OCI-LY7 (cell line): ENCODE measurements around the gene SYNJ2. TPM values are rescaled to one million over a fixed set of nuclear protein-coding genes. Genes with fewer than 3 reads are reported as not detected.

Experiments
- BruUV-seq: library from RNA; stranded (reverse); fragments of 400-500 nt; replicated peaks from 2 replicates; lab custom pipeline; 2021; lab: Mats Ljungman, UMichigan
- CTCF ChIA-PET: fragments of 300-600 bp; sonication (Branson Sonifier 250); formaldehyde crosslinking; loops from one replicate; lab custom pipeline; 2022; ENCODE audit warnings: antibody characterized with exemption; ENCODE audit not compliant: unreplicated experiment; lab: Charles Lee
- POLR2A ChIA-PET: fragments of 300-600 bp; sonication (Branson Sonifier 250); formaldehyde crosslinking; loops from one replicate; lab custom pipeline; 2022; ENCODE audit warnings: antibody characterized with exemption; lab: Charles Lee
- DNase-seq: peaks from one replicate; pipeline ENCODE4 v3.0.0-alpha.2; 2015; ENCODE audit warnings: low spot score
- H2AFZ ChIP-seq: fragments of 200-600 bp; sonication (generic), shearing (Covaris generic); 2 replicates; pipeline ENCODE4 v1.6.1; 2014; ENCODE audit warnings: mild to moderate bottlenecking, antibody characterized with exemption, low read length, moderate library complexity
- H3K27ac ChIP-seq: fragments of 200-600 bp; sonication (generic); 2 replicates; pipeline ENCODE4 v1.5.1; 2014; ENCODE audit warnings: mixed run types, low read depth, mild to moderate bottlenecking, moderate library complexity, low read length, inconsistent platforms; ENCODE audit not compliant: poor library complexity, severe bottlenecking
- H3K36me3 ChIP-seq: fragments of 200-600 bp; sonication (generic); 2 replicates; pipeline ENCODE4 v1.6.1; 2014; ENCODE audit warnings: mild to moderate bottlenecking, antibody characterized with exemption, low read length, moderate library complexity, mixed read lengths; ENCODE audit not compliant: insufficient read depth
- H3K4me1 ChIP-seq: fragments of 200-600 bp; sonication (generic); 2 replicates; pipeline ENCODE4 v1.5.1; 2014; ENCODE audit warnings: mild to moderate bottlenecking, low read length; ENCODE audit not compliant: insufficient read depth, poor library complexity, severe bottlenecking
- H3K4me2 ChIP-seq: fragments of 200-600 bp; sonication (generic); 2 replicates; pipeline ENCODE4 v1.6.1; 2014; ENCODE audit warnings: mild to moderate bottlenecking, low read length
- H3K4me3 ChIP-seq: fragments of 200-600 bp; sonication (generic); 2 replicates; pipeline ENCODE4 v1.5.1; 2014; ENCODE audit warnings: mild to moderate bottlenecking, low read depth, low read length; ENCODE audit not compliant: poor library complexity, severe bottlenecking
- H3K79me2 ChIP-seq: fragments of 200-600 bp; sonication (generic); 2 replicates; pipeline ENCODE4 v1.6.1; 2016; ENCODE audit warnings: low read depth, mild to moderate bottlenecking, low read length, moderate library complexity, mixed read lengths; ENCODE audit not compliant: insufficient read depth
- H3K9me2 ChIP-seq: fragments of 200-600 bp; sonication (generic); 2 replicates; pipeline ENCODE4 v1.6.1; 2016; ENCODE audit warnings: mild to moderate bottlenecking, low read length, mixed read lengths; ENCODE audit not compliant: insufficient read depth
- H3K9me3 ChIP-seq: fragments of 200-600 bp; sonication (generic); 2 replicates; pipeline ENCODE4 v1.6.1; 2014; ENCODE audit warnings: mild to moderate bottlenecking, mixed run types, low read length, mixed read lengths
- H4K20me1 ChIP-seq: fragments of 200-600 bp; sonication (generic); 2 replicates; pipeline ENCODE4 v1.6.1; 2014; ENCODE audit warnings: mild to moderate bottlenecking, antibody characterized with exemption, low read length, moderate library complexity, mixed read lengths; ENCODE audit not compliant: insufficient read depth
- CTCF ChIP-seq: fragments of 200-600 bp; sonication (generic); conservative IDR thresholded peaks from 2 replicates; pipeline ENCODE4 v1.5.1; 2014; ENCODE audit warnings: mild to moderate bottlenecking, antibody characterized with exemption, low read length, moderate library complexity, mixed read lengths
- EZH2phosphoT487 ChIP-seq: fragments of 200-600 bp; sonication (generic); IDR thresholded peaks from 2 replicates; pipeline ENCODE4 v1.6.1; 2018; ENCODE audit warnings: low read depth, borderline replicate concordance, mild to moderate bottlenecking, mixed run types, antibody characterized with exemption, low read length, moderate library complexity, mixed read lengths
- intact Hi-C: fragments of 100-400 bp; cut with micrococcal nuclease; formaldehyde crosslinking; loops from one replicate; pipeline ENCODE4 v1.10.0; 2022; ENCODE audit not compliant: unreplicated experiment
- total RNA-seq, 2 experiments: library from RNA; depleted of rRNA in 1 of 2; stranded (reverse); fragments of >200 nt in 1 of 2; shearing (Covaris generic) in 1 of 2; gene quantifications; 2 replicates each; pipeline ENCODE4 v1.2.3, GENCODE V29; 2014 to 2022

The SYNJ2 gene
- total RNA-seq, 2 experiments from 2014 or later = 0.21 TPM; not detected in 1

GRCh38 chr6:158013904-158014504 is 32.3 kb downstream of the SYNJ2 start:
- DNase-seq = no peak
- CTCF ChIA-PET = no interaction called here
- H4K20me1 ChIP-seq = no peaks in the 10 kb centered on the region
- no peaks in the 10 kb centered on the region for H3K9me2 ChIP-seq
- no TSS peak for BruUV-seq
- no peak for TF ChIP-seq CTCF
- no peak for TF ChIP-seq EZH2phosphoT487
- H3K9me3 ChIP-seq = no peaks in the 10 kb centered on the region
- no peak overlapping the region for H2AFZ ChIP-seq
- POLR2A ChIA-PET = no interaction called here
- intact Hi-C loops = no loop called here
- no peak overlapping the region for H3K27ac ChIP-seq
- no peak overlapping the region for H3K4me2 ChIP-seq
- no peaks in the 10 kb centered on the region for H3K79me2 ChIP-seq
- no peak overlapping the region for H3K4me3 ChIP-seq
- H3K4me1 ChIP-seq = no peaks in the 10 kb centered on the region
- no peaks in the 10 kb centered on the region for H3K36me3 ChIP-seq

GRCh38 chr6:158014505-158015187 is 33.0 kb downstream of the SYNJ2 start:
- BruUV-seq = no TSS peak
- H3K9me2 ChIP-seq = no peaks in the 10 kb centered on the region
- no peaks in the 10 kb centered on the region for H3K9me3 ChIP-seq
- no peak overlapping the region for H3K4me2 ChIP-seq
- H3K4me1 ChIP-seq = no peaks in the 10 kb centered on the region
- CTCF ChIA-PET = no interaction called here
- H4K20me1 ChIP-seq = no peaks in the 10 kb centered on the region
- H3K36me3 ChIP-seq = no peaks in the 10 kb centered on the region
- POLR2A ChIA-PET = no interaction called here
- TF ChIP-seq CTCF (no peak), EZH2phosphoT487 (no peak)
- no peak overlapping the region for H3K27ac ChIP-seq
- H2AFZ ChIP-seq = no peak overlapping the region
- intact Hi-C loops = no loop called here
- H3K79me2 ChIP-seq = no peaks in the 10 kb centered on the region
- DNase-seq = no peak
- H3K4me3 ChIP-seq = no peak overlapping the region

- Histone ChIP-seq H3K4me2 (no peak overlapping the region), H3K79me2 (no peaks in the 10 kb centered on the region), H4K20me1 (no peaks in the 10 kb centered on the region), H3K9me3 (no peaks in the 10 kb centered on the region), H3K9me2 (no peaks in the 10 kb centered on the region), H3K27ac (no peak overlapping the region), H2AFZ (no peak overlapping the region), H3K36me3 (no peaks in the 10 kb centered on the region), H3K4me1 (no peaks in the 10 kb centered on the region), H3K4me3 (no peak overlapping the region)
- CTCF ChIA-PET = no interaction called here
- no peak for TF ChIP-seq CTCF
- no peak for TF ChIP-seq EZH2phosphoT487
- POLR2A ChIA-PET = interaction anchor here (0.6 kb wide), 1 partner anchor 67 kb away, joined by 3 read pairs; no protein-coding TSS in a partner anchor
- no peak for DNase-seq
- no TSS peak for BruUV-seq
- intact Hi-C loops = no loop called here
These were observed 33.5 kb downstream of the SYNJ2 start for GRCh38 chr6:158015188-158015506.
